ENCODE data around the gene ANKRD60. TPM values are rescaled to one million over a fixed set of nuclear protein-coding genes. Genes with fewer than 3 reads are reported as not detected.

The ANKRD60 gene
- total RNA-seq, 2 donors from 2014 or later: not detected

DNA sequence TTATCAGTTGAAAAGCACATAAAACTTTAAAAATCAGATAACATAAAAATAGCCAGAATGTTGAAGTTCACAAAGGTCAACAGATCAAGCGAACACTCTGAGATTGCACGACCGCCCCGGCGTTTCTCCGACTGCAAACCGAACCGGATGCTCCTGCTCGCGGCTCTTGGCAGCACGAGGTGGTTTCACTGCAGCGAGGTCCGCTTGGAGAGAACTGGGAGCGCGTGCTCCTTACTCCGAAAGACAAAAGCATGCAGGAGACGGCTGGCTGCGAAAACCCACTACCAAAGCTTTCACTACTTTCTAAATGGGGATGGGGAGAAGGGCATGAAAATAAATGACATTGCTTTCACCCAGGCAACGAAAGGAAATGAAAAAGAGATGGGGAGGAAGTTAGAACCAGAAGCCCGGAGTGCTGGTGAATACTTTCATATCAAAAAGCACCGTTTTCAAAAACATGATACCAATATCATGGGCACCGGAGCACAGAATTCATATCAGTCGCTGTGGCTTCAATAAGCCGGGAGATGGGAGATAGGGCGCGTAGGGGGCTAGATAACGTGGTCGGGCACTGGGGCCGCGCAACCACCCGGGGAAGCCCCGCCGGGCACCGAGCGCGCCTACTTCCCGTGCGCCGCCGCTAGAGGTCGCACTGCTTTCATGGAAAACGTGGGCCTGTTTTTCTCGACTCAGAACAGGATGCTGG lies 8.3 kb upstream of the ANKRD60 start:
- peaks cover 5% of the 10 kb centered on the region for H3K27me3 ChIP-seq (ENCODE audit: control insufficient read depth, insufficient read depth, low read length, poor library complexity, severe bottlenecking)
- TF ChIP-seq, protein P1, sequence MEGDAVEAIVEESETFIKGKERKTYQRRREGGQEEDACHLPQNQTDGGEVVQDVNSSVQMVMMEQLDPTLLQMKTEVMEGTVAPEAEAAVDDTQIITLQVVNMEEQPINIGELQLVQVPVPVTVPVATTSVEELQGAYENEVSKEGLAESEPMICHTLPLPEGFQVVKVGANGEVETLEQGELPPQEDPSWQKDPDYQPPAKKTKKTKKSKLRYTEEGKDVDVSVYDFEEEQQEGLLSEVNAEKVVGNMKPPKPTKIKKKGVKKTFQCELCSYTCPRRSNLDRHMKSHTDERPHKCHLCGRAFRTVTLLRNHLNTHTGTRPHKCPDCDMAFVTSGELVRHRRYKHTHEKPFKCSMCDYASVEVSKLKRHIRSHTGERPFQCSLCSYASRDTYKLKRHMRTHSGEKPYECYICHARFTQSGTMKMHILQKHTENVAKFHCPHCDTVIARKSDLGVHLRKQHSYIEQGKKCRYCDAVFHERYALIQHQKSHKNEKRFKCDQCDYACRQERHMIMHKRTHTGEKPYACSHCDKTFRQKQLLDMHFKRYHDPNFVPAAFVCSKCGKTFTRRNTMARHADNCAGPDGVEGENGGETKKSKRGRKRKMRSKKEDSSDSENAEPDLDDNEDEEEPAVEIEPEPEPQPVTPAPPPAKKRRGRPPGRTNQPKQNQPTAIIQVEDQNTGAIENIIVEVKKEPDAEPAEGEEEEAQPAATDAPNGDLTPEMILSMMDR (conservative IDR thresholded peaks at IDR 0.05): peak; percentile 99
- H3K4me3 ChIP-seq (ENCODE audit: low read length): peak overlapping the region; percentile 73
- Mint-ChIP-seq H3K27ac (no peak overlapping the region), H3K27me3 (ENCODE audit: insufficient read depth) (peaks cover 5% of the 10 kb centered on the region), H3K36me3 (ENCODE audit: low read depth) (peaks cover 31% of the 10 kb centered on the region), H3K4me3 (peak overlapping the region; percentile 55), H3K4me1 (peaks cover 6% of the 10 kb centered on the region), H3K9me3 (no peaks in the 10 kb centered on the region)
- H3K4me1 ChIP-seq (ENCODE audit: control insufficient read depth, insufficient read depth, low read length): no peaks in the 10 kb centered on the region
- no peak overlapping the region for H3K27ac ChIP-seq (ENCODE audit: low read depth, low read length)
- H3K9me3 ChIP-seq (ENCODE audit: control insufficient read depth, low read length): no peaks in the 10 kb centered on the region
- H3K9ac ChIP-seq (ENCODE audit: extremely low read depth, low read length, poor library complexity, severe bottlenecking): no peak overlapping the region
- WGBS, 2 experiments (ENCODE audit: insufficient coverage in 1 of 2, insufficient read length in 1 of 2): 2 to 6% methylated on average over 27 to 43 of the region's 43 CpGs
- H3K36me3 ChIP-seq (ENCODE audit: control insufficient read depth, insufficient read depth, low read length): peaks cover 52% of the 10 kb centered on the region
- peak; percentile 94 for DNase-seq

DNA sequence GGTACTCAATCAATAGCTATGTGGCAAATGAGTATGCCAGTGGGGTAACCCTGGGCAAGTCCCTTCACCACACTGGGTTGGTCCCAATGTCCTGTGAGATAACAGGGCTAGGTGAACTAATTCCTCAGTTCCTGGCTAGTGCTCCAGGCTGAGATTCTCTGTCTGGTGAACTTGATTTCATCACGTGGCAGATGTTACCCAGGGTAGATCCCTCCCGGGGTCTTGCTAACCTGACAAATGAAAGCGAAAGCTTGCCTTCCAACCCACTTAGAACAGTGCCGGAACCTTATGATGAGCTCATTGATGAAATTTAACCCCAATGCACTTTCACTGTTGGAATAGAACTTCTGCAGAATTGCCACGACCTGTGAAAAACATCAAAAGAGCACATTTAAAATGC lies 6.6 kb upstream of the ANKRD60 start:
- Mint-ChIP-seq H3K27me3 (ENCODE audit: insufficient read depth) (peaks cover 5% of the 10 kb centered on the region), H3K4me3 (no peak overlapping the region), H3K36me3 (ENCODE audit: low read depth) (peaks cover 31% of the 10 kb centered on the region), H3K9me3 (no peaks in the 10 kb centered on the region), H3K4me1 (peaks cover 7% of the 10 kb centered on the region), H3K27ac (no peak overlapping the region)
- Histone ChIP-seq H3K4me3 (ENCODE audit: low read length) (no peak overlapping the region), H3K4me1 (ENCODE audit: control insufficient read depth, insufficient read depth, low read length) (no peaks in the 10 kb centered on the region), H3K9ac (ENCODE audit: extremely low read depth, low read length, poor library complexity, severe bottlenecking) (no peak overlapping the region), H3K27me3 (ENCODE audit: control insufficient read depth, insufficient read depth, low read length, poor library complexity, severe bottlenecking) (peaks cover 7% of the 10 kb centered on the region), H3K36me3 (ENCODE audit: control insufficient read depth, insufficient read depth, low read length) (peaks cover 37% of the 10 kb centered on the region), H3K9me3 (ENCODE audit: control insufficient read depth, low read length) (no peaks in the 10 kb centered on the region), H3K27ac (ENCODE audit: low read depth, low read length) (no peak overlapping the region)
- WGBS, 2 experiments (ENCODE audit: insufficient coverage in 1 of 2, insufficient read length in 1 of 2): 92 to 97% methylated on average over 5 of the region's 5 CpGs
- TF ChIP-seq, protein P1 (conservative IDR thresholded peaks at IDR 0.05): no peak
- DNase-seq: no peak

DNA sequence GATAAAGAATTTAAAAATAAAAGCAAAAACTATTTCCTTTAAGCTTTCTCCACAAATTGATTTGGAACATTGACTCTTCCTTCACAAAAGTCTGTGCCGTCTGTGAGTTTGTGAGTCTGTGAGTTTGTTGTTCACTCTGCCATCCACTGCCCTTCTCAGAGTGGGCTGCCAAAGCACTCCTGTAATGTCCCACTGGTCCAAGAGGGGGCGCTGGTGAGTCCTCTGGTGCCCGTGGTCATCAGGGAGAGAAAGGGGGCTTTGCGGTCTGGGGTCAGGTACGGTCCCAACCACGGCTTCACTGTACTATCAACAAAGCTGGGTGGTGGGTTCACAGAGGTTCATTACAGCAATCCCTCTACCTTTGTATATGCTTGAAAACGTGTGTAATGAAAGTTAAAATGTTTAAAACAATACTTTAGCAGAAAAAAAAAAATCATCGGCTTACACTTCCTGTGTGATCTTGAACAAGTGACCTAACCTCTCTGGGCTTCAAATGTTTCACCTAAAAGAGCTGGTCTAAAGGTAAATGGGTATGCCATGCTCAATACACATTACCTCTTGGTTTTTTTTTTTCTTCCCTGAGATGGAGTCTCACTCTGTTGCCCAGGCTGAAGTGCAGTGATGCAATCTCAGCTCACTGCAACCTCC lies 5.6 kb upstream of the ANKRD60 start:
- Mint-ChIP-seq H3K27ac (no peak overlapping the region), H3K27me3 (ENCODE audit: insufficient read depth) (peaks cover 10% of the 10 kb centered on the region), H3K4me3 (no peak overlapping the region), H3K4me1 (peaks cover 14% of the 10 kb centered on the region), H3K36me3 (ENCODE audit: low read depth) (peaks cover 25% of the 10 kb centered on the region), H3K9me3 (no peaks in the 10 kb centered on the region)
- DNase-seq: peak; percentile 95
- Histone ChIP-seq H3K4me3 (ENCODE audit: low read length) (no peak overlapping the region), H3K27me3 (ENCODE audit: control insufficient read depth, insufficient read depth, low read length, poor library complexity, severe bottlenecking) (peaks cover 17% of the 10 kb centered on the region), H3K4me1 (ENCODE audit: control insufficient read depth, insufficient read depth, low read length) (peaks cover 3% of the 10 kb centered on the region), H3K9ac (ENCODE audit: extremely low read depth, low read length, poor library complexity, severe bottlenecking) (no peak overlapping the region), H3K9me3 (ENCODE audit: control insufficient read depth, low read length) (no peaks in the 10 kb centered on the region), H3K36me3 (ENCODE audit: control insufficient read depth, insufficient read depth, low read length) (peaks cover 30% of the 10 kb centered on the region), H3K27ac (ENCODE audit: low read depth, low read length) (no peak overlapping the region)
- TF ChIP-seq, protein P1 (conservative IDR thresholded peaks at IDR 0.05): peak; percentile 94
- WGBS, 2 experiments (ENCODE audit: insufficient coverage in 1 of 2, insufficient read length in 1 of 2): 46 to 56% methylated on average over 6 to 8 of the region's 8 CpGs
